HG03439 (cell line): ENCODE results near the gene OXSM.

ENCODE experiments used
- ATAC-seq: cut with Tn5 transposase; IDR thresholded peaks from one replicate; pipeline ENCODE4 v1.9.1; 2021; ENCODE audit warnings: mild to moderate bottlenecking, moderate library complexity; ENCODE audit not compliant: unreplicated experiment

Gene OXSM

DNA sequence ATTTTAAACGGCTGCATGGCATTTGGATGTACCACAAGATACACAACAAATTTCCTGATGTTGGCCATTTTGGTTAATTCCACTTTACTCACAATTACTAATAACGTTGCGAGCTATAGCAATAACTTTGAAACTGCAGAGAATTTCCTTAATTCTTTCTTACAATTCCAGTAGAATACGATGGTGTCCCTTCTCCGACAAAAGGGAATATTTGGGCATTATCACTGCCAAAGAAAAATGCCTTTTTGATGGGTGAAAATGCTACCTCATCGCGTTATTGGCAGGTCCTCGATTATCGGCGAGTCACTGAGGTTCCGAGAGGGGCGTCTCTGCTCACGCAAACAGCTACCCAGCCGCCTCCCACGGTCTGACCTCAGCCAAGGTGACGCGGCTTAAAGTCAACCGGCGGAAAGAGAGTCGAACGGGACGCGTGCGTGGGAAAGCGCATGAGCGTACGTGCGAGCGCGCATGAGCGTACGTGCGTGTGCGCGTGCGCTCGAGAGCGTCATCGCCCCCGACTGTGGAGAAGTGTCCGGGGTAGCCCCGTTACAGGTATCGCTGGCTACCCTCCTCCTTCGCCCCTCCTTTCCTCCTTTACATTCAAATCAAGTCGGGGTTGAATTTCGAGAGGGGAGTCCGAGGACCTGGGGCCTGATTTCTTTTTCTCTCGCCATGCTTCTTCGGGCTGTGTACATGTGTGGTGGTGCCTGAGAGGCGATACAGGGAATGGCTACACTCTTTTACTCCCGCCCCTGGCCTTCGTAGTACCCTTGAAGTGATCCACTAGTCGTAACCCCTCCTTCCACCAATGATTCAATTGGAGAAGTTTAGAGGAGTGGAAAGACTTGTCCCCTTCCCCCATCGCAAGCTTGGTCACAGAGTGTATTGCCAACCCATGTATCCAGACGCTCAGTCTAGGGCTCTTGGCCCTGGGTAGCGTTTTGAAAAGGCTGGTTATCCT, at the start of gene OXSM:
OXSM (plus strand) TSS at position 495 of the 961 bp plus-strand sequence. CDS start 931 bp downstream, outside the sequence.
- peak; percentile 96 for ATAC-seq

GRCh38 chr3:25744470-25744869, 45.4 kb upstream of the OXSM start:
- no peak for ATAC-seq

GRCh38 chr3:25747033-25747432, 42.9 kb upstream of the OXSM start:
- ATAC-seq: no peak

- no peak for ATAC-seq
Observed at GRCh38 chr3:25748189-25748588, 41.7 kb upstream of the OXSM start.

- no peak for ATAC-seq
Observed at GRCh38 chr3:25749031-25749581, 40.8 kb upstream of the OXSM start.

- no peak for ATAC-seq
Observed at GRCh38 chr3:25751048-25751447, 38.8 kb upstream of the OXSM start.

GRCh38 chr3:25751725-25752124, 38.2 kb upstream of the OXSM start:
- no peak for ATAC-seq

DNA sequence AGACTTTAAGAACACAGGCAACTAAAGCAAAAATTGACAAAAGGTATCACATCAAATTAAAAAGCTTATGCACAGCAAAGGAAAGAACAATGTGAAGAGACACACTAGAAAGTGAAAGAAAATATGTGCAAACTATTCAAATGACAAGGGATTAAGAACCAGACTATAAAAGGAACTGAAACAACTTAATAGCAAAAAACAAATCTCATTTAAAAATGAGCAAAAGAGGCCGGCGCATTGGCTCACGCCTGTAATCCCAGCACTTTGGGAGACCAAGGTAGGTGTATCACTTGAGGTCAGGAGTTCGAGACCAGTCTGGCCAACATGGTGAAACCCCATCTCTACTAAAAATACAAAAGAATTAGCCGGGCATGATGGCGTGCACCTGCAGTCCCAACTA, 21.0 kb upstream of the OXSM start:
- ATAC-seq: peak; percentile 87

DNA sequence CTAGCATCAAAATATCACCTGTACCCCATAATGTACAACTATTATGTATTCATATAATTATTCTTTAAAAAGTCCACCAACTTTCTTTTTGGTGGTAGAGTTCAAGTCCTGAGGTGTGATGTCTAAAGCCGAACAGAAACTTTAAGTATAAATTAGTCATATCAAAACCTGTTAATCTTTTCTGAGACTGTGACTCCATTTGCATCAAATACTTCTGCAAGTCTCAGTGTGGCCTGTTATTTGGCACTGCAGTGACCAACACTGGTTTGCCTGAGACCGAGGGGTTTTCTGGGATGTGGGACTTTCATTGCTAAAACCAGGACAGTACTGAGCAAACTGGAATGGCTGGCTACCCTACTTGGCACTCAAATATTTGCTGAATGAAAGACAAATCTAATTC, 14.0 kb upstream of the OXSM start:
- peak; percentile 54 for ATAC-seq

GRCh38 chr3:25780618-25781017, 9.3 kb upstream of the OXSM start:
- ATAC-seq: no peak

DNA sequence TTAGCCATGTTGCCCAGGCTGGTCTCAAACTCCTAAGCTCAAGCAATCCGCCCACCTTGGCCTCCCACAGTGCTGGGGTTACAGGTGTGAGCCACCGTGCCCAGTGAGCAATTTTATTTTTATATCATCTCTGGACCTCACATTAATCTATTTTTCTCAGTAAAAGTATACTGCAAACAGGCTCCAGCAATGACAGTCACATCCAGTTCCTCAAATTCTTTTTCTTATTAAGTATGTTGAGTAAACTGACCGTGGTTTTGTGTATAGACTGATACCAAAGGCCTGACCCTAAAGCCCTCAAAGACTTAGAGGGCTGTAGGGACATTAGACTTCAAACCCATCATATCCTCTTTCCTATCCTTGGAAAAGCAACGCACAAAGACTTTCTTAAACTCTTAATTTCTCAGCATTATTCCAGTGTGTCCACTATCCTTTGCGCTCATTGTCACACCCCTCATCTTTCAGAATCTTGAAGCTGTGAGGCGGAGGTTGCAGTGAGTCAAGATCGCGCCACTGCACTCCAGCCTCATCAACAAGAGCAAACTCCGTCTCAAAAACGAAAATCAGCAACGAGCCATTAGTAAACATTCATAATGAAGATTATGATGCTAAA, 8.6 kb upstream of the OXSM start:
- ATAC-seq: no peak

GRCh38 chr3:25781758-25782594, 7.9 kb upstream of the OXSM start:
- peak; percentile 66 for ATAC-seq

- ATAC-seq: no peak
Observed at GRCh38 chr3:25782636-25782937, 7.3 kb upstream of the OXSM start.

GRCh38 chr3:25782938-25783660, 6.8 kb upstream of the OXSM start, which contains the start of gene NGLY1:
Gene NGLY1 (minus strand): TSS chr3:25783443. CDS start chr3:25783390, 53 bp downstream.
- ATAC-seq: peak; percentile 78

- ATAC-seq: peak; percentile 22
Observed at GRCh38 chr3:25783661-25784512, 6.0 kb upstream of the OXSM start.

DNA sequence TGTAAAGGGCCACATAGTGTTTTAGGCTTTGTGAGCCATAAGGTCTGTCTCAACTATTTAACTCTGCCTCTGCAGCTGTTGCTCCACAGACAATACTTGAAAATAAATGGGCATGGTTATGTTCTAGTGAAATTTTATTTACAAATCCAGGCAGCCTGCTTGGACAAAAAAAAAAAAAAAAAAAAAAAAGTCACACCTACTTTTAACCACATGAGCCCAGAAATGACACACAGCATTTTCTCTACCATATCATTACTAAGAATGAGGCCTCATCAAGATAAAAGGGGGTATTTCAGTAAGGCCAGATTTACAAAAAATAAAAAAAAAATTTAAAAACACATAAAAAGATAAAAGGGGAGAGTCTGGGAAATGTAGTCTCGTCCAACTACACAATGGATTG, 4.9 kb upstream of the OXSM start:
- ATAC-seq: no peak

GRCh38 chr3:25785826-25786225, 4.1 kb upstream of the OXSM start:
- ATAC-seq: no peak

DNA sequence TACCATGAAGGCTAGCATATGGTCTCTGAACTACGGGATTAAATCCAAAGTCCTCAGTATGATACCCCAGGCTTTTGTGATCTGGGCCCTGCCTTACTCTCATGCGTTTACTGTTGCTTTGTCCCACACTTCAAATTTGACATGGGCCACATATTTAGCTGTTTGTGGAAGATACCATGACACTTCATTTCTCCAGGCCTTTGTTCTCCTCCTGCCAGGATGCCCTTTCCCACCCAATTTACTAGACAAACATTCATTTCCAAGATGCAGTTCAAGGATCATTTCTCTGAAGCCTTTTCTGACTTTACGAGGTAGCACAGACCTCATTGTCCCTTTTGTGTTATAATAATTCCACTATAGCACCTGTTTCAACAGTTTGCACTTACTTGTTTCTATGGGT, 2.2 kb upstream of the OXSM start:
- no peak for ATAC-seq

DNA sequence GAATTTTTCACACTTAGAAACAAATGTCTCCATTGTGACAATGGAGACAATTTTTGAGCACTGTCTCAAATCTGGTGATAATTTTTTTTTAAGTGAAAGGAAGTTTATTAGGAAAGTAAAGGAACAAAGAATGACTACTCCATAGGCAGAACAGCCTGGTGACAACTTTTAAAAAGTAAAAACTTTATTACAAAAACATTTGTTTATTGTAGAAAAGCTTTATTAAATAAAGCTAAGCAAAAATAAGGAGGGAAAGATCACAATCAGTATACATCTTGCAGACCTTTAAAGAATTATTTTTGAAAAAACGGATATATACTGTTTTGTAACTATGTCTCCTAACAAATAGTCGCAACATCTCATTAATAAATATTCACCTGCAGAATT, 688 bp upstream of the OXSM start:
- no peak for ATAC-seq

DNA sequence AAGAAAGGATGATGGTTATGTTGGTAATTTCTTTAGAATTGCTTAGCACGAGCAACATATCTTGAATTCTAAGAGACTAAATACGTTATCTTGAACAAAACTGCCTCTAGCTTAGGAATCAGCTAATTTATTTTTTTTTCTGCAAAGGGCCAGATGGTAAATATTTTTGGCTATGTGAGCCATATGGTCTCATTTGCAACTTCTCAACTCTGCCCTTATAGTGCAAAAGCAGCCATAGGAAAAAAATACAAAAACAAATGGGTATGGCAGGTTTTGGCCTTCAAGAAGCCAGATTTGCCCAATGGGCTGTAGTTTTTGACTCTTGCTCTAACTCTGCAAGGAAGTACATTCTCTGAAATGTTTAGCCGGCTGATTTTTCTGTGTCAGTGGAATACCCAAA, 11.9 kb downstream of the OXSM start:
- no peak for ATAC-seq
